NCI-H2196 treated with DMSO at 0.1 percent for 48 hours (cell line): Measurements from ENCODE around the gene DEPDC1B.
"Not testable (repeated sequence)": the region's sequence is repeated elsewhere in the genome, so short reads cannot be mapped to it uniquely, and the experiment has no call there.

Experiments used
- DNase-seq: peaks from one replicate; lab custom pipeline; 2025; ENCODE audit not compliant: unreplicated experiment; lab: John Stamatoyannopoulos, UW

Gene DEPDC1B, protein sequence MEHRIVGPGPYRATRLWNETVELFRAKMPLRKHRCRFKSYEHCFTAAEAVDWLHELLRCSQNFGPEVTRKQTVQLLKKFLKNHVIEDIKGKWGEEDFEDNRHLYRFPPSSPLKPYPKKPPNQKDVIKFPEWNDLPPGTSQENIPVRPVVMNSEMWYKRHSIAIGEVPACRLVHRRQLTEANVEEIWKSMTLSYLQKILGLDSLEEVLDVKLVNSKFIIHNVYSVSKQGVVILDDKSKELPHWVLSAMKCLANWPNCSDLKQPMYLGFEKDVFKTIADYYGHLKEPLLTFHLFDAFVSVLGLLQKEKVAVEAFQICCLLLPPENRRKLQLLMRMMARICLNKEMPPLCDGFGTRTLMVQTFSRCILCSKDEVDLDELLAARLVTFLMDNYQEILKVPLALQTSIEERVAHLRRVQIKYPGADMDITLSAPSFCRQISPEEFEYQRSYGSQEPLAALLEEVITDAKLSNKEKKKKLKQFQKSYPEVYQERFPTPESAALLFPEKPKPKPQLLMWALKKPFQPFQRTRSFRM

DNA sequence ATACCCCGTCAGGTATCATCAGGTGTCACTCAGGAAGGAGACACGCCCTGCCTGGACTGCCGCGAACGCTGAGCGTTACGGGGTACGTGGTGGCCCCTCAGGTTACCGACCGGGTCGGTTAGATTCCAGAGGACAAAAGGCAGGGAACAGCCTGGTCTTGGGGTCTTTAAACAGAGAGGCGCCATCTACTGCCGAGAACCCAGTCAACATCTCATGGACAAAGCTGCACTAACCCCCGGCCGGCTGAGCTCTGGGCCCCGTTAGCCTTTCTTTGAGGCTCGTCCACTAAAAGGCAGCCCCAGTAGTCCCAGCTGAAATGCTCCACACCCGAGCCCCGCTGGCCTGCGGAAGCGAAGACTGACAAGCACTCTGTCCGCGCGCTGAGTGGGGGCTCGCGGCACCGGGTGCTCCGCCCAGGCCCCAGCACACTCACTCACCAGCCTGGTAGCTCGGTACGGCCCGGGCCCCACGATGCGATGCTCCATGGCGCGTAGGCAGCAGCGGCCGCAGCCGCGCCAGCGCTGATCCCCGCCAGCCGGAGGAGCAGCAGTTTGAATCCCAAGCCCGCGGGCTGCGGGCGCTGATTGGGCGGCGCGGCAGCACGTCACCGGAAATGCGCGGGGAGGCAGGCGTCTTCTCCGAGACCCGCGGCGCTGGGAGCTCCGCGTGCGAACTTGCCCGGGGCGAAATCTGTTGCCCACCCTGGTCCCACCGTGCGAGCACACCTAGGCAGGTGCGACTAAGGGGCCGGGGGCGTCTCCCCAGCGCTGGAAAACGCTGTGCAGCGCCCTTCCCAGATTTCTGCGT lies at the start of gene DEPDC1B:
Gene DEPDC1B, minus strand, starts transcription at position 558 of the 807 bp plus-strand sequence. Its CDS starts 73 bp downstream, at position 485.
- DNase-seq: peak; percentile 32

DNA sequence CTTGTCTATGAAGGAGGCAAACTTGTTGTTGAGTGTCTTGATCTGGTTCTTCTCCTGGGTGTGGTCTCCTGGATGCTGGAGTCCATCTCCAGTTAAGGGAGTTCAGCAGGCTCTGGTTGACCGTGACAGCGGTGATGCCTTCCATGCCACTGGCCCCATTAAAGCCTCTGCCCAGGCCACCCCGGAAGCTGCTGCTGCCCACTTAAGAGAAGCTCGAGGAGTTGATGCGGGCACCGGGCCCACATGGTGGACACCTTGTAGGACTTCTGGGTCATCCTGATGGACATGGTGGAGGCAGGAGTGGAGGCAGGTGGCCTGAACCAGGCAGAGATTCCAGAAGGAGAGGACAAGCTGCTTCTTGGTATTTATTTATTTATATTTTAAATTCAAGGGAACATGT lies 44.7 kb upstream of the DEPDC1B start:
- DNase-seq: no peak

DNA sequence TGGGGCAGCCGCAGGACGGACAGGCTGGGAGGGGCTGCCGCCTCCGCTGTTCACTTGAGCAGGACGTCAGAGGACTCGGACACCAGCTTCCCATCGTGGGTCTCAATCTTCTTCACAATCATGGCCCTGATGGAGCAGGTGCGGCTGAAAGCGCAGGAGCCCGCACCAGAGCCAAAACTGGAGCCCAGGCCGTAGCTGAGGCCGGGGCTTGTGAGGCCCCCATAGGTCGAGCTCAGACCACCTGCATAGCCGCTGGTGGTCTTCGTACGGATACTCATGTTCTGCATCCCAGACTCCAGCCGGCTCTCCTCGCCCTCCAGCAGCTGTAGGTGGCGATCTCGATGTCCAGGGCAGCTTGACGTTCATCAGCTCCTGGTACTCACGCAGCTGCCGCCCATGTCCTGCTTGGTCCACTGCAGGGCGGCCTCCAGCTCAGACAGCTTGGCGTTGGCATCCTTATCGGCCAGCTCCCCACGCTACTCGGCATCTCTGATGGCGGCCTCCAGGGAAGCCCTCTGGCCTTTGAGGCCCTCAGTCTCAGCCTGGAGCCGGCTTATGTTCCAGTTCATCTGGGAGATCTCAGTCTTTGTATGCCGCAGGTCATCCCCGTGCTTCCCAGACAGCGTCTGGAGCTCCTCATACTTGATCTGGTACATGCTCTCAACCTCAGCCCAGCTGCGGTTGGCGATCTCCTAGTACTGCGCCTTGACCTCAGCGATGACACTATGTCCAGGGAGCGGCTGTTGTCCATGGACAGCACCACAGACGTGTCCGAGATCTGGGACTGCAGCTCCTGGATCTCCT lies 43.7 kb upstream of the DEPDC1B start:
- no peak for DNase-seq

DNA sequence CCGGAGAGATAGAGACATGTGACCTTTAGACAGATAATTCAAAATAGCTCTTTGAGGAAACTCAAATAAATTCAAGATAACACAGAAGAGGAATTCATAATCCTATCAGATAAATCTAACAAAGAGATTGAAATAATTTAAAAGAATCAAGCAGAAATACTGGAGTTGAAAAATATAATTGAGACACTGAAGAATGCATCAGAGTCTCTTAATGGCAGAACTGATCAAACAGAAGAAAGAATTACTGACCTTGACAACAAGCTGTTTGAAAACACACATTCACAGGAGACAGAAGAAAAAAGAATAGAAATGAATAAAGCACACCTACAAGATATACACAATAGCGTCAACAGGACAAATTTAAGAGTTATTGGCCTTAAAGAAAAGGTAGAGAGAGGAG lies 40.4 kb upstream of the DEPDC1B start:
- no peak for DNase-seq

DNA sequence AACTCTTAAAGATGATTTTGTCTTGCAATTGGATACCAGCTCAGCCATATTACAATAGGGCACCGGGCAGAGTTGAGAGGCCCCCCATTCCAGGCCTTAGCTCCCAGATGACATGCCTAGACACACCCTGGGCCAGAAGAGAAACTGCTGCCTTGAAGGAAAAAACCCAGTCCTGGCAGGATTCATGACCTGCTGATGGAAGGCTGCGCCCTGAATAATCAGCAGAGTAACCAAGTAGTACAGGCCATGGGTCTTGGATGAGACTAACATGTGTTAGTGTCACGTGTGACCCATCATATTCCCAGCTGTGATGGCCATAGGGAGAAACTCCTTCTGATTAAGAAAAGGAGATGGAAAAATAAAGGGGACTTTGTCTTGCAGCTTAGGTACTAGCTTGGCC lies 39.0 kb upstream of the DEPDC1B start:
- no peak for DNase-seq

DNA sequence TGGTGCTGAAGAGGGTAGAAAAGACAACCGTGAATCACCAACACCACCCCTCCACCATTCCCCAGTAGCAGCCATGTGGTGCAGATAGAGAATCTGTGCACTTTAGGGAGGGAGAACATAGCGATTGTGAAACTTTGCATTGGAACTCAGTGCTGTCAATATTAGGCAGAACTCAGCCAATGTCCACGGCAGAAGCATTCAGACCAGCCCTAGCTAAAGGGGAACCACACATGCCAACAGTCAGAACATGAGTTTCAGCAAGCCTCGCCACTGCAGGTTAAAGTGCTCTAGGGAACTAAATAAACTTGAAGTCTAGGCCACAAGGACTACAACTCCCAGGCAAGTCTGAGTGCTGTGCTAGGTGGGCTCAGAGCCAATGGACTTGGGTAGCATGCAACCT lies 38.5 kb upstream of the DEPDC1B start:
- no peak for DNase-seq

DNA sequence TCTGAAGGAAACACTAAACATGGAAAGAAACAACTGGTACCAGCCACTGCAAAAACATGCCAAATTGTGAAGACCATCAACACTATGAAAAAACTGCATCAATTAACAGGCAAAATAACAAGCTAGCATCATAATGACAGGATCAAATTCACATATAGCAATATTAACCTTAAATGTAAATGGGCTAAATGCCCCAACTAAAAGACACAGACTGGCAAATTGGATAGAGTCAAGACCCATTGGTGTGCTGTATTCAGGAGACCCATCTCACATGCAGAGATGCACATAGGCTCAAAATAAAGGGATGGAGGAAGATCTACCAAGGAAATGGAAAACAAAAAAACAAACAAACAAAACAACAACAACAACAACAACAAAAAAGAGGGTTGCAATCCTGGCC lies 30.9 kb upstream of the DEPDC1B start:
- not testable (repeated sequence) for DNase-seq

DNA sequence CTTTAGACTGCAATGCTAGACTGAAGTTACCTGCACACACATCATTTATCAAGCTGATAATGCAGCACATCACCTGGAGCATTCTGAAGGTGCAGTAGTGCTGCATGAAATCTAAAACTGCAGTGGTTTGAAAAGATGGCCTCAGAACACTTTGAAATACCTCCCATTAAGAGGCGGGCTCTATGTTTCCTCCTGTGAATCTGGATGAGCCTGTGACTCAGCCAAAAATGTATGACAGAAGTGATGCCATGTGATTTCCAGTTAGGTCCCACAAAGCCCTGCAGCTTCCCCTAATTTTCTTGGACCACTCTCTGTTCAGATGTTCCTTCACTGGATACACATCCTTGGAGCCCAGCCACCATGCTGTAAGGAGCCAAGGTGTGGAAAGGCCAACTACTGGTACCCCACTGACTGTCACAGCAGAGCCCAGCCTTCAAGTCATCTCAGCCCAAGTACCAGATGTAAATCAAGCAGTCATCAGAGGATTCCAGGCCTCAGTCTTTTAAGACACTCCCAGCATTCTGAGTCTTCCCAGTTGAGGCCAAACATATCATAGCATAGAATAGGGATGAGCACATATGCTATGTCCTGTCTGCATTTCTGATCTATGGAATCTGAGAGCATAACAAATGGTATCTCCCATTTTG lies 27.2 kb upstream of the DEPDC1B start:
- no peak for DNase-seq

DNA sequence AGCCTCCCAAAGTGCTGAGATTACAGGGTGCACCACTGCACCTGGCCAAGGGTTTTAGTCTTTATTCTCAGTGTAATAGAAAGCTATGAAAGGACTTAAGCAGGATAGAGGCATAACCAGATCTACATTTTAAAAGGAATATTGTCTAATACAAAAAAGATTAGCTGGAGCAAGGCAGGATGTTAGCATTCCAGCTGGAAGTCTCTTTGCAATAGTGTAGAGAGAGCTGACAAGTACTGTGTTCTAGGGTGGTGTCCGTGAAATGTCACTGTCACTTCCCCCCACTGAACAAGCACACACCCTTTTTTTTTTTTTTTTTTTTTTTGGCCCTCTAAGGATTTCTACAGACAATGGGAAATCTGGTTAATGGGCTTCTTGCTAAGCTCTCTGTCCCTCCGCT lies 24.2 kb upstream of the DEPDC1B start:
- DNase-seq: no peak

DNA sequence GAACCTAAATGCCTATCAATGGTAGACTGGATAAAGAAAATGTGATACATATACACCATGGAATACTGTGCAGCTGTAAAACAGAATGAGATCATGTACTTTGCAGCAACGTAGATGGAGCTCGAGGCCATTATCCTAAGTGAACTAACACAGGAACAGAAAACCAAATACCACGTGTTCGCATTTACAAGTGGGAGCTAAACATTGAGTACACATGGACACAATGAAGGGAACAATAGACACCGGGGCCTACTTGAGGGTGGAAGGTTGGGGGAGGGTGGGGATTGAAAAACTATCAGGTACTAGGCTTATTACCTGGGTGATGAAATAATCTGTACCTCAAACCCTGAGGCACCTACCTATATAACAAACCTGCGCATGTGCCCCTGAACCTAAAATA lies 22.4 kb upstream of the DEPDC1B start:
- no peak for DNase-seq

DNA sequence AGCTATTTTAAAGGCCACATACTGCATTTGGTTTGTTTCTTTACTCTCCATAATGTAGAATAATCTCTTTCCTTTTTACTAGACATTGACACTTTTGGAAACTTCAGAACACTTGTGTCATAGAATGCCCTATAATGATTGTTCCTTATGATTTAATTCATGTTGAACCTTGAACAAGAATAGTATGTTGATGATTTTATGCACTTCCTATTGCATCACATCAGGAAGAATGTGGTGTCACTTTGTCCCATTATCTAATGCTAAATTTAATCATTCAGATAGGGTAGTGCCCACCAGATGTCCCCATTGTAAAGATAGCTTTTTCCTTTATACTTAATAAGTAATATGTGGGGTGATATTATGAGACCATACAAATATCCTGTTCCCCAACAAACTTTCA lies 19.4 kb upstream of the DEPDC1B start:
- DNase-seq: no peak

DNA sequence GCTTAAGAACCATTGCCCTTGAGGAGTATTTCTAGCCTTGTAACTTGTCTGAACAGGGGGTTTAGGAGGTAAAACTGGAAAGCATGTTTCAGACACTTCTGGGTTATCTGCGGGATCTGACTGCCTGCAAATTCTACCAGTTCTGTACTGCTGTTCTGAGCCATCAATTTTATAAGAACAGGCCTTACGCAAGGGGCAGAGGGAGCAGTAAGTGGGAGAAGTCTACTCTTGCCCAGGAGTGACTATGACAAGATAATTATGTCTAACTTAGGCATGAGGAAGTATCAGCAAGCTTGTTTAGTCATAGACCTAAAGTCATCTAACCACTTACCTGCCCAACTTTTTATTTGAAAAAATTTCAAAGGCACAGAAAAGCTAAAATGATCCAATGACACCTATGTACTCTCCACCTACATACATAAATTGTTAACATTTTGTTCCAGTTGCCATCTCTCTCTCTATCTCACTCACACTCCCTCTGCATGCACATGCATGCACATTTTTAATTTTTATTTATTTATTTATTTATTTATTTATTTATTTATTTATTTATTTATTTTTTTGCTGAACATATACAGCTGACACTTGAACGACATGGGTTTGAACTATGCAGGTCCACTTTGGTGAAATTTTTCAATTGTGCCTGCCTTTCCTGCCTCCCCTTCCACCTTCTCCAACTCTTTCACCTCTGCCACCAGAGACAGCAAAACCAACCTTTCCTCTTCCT lies 18.4 kb upstream of the DEPDC1B start:
- DNase-seq: no peak

DNA sequence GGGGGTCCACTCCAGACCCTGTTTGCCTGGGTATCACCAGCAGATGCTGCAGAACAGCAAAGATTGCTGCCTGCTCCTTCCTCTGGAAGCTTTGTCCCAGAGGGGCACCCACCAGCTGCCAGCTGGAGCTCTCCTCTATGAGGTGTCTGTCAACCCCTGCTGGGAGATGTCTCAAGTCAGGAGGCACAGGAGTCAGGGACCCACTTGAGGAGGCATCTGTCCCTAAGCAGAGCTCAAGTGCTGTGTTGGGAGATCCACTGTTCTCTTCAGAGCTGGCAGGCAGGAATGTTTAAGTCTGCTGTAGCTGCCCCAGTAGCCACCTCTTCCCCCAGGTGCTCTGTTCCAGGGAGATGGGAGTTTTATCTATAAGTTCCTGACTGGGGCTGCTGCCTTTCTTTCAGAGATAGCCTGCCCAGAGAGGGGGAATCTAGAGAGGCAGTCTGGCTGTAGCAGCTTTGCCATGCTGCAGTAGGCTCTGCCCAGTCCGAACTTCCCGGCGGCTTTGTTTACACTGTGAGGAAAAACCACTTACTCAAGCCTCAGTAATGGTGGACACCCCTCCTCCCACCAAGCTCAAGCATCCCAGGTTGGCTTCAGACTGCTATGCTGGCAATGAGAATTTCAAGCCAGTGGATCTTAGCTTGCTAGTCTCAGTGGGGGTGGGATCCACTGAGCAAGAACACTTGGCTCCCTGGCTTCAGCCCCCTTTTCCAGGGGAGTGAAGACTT lies 15.4 kb upstream of the DEPDC1B start:
- not testable (repeated sequence) for DNase-seq

DNA sequence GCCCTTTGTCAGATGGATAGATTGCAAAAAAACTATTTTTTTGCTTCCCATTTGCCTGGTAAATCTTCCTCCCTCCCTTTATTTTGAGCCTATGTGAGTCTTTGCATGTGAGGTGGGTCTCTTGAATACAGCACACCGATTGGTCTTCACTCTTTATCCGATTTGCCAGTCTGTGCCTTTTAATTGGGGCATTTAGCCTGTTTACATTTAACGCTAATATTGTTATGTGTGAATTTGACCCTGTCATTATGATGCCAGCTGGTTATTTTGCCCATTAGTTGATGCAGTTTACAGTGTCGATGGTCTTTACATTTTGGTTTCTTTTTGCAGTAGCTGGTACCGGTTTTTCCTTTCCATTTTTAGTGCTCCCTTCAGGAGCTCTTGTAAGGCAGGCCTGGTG lies 13.0 kb upstream of the DEPDC1B start:
- DNase-seq: no peak

DNA sequence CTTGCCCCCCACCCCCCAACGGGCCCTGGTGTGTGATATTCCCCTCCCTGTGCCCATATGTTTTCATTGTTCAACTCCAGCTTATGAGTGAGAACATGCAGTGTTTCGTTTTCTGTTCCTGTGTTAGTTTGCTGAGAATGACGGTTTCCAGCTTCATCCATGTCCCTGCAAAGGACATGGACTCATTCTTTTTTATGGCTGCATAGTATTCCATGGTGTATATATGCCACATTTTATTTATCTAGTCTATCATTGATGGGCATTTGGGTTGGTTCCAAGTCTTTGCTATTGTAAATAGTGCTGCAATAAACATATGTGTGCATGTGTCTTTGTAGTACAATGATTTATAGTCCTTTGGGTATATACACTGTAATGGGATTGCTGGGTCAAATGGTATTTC lies 11.9 kb upstream of the DEPDC1B start:
- not testable (repeated sequence) for DNase-seq

DNA sequence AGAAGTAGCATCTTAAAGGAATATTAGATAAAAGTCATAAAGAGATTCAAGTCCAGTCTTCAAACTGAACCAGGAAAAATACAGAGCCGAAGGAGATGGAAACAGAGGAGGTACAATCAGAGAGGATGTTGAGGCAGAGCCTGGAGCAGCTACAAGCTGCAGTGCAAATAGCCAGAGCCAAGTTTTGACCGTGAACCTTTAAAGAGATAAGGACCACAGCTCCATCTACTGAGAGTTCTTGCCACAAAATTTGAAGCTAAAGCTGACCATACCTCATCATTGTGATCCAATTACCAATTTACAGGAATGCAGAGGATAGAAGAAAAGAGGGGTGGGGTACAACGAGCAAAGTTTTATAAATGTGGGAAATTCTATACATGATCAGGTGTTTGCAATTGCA lies 10.4 kb upstream of the DEPDC1B start:
- DNase-seq: no peak

DNA sequence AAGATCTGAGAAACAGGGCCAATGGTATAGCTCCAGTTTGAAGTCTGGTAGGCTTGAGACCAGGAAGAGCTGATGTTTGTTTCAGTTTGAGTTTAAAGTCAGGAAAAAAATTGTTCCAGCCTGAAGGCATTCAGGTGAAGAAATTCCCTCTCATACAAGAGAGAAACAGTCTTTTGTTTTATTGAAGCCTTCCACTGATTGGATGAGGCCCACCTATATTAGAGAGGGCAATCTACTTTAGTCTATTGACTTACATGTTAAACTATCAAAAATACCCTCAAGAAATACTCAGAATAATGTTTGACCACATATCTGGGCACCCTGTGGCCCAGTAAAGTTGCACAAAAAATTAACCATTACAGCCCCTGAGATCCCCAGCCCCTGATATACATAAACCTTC lies 5.2 kb upstream of the DEPDC1B start:
- DNase-seq: no peak

DNA sequence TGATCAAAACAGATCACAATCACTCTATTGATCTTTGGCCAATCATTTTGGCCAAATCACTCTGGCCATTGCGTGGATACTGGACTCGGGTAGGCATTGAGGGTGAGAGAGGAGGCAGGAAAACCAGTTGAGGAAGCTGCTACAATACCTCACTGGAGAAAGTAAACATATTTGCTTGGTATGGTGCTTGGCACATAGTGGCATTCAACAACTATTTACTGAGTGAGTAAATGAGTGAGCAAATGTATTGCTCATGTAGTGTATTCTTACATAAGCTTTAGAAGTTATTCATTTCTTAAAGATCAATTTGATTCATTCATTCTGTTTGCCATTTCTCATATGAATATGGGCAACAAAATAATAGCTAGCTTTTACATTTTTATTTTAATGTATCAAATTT lies 4.0 kb upstream of the DEPDC1B start:
- no peak for DNase-seq

DNA sequence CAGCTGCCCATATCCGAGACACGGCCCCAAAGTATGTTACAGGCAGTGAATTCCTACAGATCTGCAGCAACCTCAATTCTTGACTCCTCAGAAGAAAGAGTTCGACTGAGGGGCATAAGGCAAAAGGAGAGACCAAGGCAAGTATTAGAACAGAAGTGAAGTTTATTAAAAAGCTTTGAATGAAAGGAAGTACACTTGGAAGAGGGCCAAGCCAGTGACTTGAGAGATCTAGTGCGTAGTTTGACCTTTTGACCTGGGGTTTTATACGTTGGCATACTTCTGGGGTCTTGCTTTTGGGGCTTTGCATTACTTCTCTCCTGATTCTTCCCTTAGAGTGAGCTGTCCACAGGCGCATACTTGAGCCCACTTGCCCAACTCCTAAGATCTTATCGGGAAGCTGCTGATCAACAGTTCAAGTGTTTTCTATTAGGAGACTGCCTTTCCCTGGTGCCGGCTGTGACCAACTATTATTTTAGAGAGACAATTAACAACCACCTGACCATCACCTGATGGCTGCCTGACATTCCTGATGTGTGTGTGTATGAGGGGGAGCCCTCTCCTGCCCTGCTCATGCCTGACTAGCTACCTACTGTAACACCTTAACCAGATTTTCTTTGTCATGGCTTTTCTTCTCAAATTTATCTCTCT lies 1.5 kb upstream of the DEPDC1B start:
- no peak for DNase-seq
